ENCODE measurements around the gene TBL1Y.

GRCh38 chrY:6968191-6968590 lies 57.7 kb downstream of the TBL1Y start:
- TF ChIP-seq ZC3H10 (CRISPR knock-in tag; IDR thresholded peaks at IDR 0.05) (no peak), CREB5 (CRISPR knock-in tag; IDR thresholded peaks at IDR 0.05; ENCODE audit: low read depth) (no peak)
